ENCODE measurements around the gene STK16. TPM values are rescaled to one million over a fixed set of nuclear protein-coding genes. Genes with fewer than 3 reads are reported as not detected.
"Not testable (repeated sequence)": the region's sequence is repeated elsewhere in the genome, so short reads cannot be mapped to it uniquely, and the experiment has no call there.

Gene STK16, protein sequence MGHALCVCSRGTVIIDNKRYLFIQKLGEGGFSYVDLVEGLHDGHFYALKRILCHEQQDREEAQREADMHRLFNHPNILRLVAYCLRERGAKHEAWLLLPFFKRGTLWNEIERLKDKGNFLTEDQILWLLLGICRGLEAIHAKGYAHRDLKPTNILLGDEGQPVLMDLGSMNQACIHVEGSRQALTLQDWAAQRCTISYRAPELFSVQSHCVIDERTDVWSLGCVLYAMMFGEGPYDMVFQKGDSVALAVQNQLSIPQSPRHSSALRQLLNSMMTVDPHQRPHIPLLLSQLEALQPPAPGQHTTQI
- 16.4 TPM for total RNA-seq
- long read RNA-seq, partial matches to known transcripts = 0 of 6 reads
- long read RNA-seq, other reads (novel, unspliced or antisense) = 0 of 6 reads

DNA sequence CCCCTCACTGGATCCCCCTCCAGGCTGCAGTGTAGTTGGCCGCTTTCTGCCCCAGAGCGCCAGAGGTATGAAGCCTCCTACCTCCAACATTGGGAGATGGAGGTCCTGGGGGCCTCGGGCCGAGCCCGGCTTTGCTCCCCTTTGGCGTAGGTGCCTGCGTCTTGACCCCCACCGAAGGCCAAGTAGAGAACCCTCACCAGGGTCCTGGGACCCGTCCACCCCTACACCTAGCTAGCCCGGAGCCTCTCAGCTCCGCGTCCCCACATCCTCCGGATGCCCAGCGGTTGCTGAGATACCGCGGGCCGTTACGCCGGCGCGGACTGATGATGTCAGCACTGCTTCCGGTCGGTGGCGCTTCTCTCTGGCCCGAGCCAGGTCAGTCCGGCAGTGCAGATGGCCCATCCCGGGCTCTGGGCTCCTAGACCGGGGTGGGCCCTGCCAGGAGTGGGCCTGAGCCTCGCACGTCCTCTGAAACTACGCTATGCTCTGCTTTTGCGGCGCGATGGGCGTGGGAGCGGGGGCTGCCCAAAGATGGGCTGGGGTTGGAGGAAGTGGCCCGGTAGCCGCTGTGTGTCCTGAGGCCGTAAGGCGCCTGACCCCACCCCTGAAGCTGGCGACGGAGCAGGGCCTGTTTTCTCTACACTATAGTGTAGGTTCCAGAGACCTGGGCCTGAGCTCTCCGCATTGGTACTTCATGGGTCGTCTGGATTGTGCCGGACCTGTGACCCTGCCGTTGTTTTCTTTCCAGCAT is at the start of gene STK16, which contains the start of gene GLB1L:
TSS of gene STK16 (plus strand) at position 332 of the 751 bp plus-strand sequence. CDS start 521 bp downstream, outside the sequence.
TSS of gene GLB1L (minus strand) at position 297 of the 751 bp plus-strand sequence. CDS start 1,871 bp downstream, outside the sequence.
- ATAC-seq (peak; percentile 93), DNase-seq (peak; percentile 97)
- intact Hi-C loops (cut with micrococcal nuclease) = no loop called here

DNA sequence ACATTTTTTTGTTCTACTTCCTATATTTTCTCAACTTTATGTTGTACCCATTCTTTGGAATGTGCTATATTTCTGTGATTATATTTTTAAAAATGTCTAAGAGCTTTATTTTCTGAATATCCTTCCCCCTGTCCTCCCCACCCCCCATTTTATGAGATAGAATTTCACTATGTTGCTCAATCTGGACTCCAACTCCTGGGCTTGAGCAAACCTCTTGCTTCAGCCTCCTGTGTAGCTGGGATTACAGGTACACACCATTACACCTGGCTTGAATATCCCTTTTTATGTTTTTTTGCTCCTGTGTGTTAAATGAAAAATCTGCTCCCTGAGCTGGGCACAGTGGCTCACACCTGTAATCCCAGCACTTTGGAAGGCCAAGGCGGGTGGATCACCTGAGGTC is 47.9 kb upstream of the STK16 start:
- no peak for ATAC-seq
- intact Hi-C loops (cut with micrococcal nuclease) = no loop called here
- DNase-seq = no peak

DNA sequence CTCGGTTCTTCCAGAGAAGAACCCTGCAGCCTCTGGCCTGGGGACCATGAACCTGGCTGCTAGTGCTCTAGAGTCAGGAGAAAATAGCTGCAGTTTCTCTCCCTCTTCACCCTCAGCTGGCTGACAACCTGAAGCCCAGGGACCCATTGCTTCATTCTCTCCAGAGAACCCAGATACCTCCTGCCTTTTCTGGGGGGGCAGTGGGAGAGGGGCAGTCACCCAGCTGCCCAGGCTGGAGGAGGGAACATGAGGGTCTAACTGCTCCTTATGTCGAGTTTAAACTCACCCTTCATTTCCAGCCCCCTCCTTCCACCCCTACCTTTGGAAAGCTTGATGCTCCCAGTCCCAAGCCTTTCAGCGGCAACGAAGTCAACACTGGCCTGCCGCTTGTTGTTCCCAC is 46.3 kb upstream of the STK16 start:
- intact Hi-C loops (cut with micrococcal nuclease) = no loop called here
- no peak for DNase-seq
- ATAC-seq = no peak

DNA sequence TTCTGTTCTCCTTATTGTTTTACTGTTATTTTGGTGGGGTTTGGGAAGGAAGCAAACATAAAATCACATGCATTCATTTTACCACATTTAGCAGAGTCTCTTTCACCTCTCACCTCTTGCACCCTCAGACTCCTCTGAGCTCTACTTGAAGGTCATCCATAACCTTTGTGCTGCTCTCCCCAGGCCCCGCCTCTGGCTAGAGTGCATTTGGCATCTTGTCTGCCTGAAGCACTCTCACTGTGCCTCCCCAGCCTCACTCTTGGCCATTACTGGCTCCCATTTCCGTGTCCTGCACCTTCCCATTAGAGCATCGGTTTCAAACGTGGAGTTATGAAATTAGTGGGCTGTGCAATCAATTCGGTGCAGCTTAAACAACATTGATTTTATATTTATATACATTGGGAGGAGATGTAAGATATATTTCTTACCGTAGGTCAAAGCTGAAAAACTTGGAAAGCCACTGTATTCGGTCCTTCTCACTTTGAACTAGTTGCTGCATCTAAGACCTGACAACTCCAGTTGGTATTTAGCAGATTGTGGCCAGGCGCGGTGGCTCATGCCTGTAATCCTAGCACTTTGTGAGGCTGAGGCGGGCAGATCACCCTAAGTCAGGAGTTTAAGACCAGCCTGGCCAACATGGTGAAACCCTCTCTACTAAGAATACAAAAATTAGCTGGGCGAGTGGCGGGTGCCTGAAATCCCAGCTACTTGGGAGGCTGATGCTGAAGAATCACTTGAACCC is 45.6 kb upstream of the STK16 start:
- ATAC-seq (no peak), DNase-seq (no peak)
- intact Hi-C loops (cut with micrococcal nuclease) = no loop called here

DNA sequence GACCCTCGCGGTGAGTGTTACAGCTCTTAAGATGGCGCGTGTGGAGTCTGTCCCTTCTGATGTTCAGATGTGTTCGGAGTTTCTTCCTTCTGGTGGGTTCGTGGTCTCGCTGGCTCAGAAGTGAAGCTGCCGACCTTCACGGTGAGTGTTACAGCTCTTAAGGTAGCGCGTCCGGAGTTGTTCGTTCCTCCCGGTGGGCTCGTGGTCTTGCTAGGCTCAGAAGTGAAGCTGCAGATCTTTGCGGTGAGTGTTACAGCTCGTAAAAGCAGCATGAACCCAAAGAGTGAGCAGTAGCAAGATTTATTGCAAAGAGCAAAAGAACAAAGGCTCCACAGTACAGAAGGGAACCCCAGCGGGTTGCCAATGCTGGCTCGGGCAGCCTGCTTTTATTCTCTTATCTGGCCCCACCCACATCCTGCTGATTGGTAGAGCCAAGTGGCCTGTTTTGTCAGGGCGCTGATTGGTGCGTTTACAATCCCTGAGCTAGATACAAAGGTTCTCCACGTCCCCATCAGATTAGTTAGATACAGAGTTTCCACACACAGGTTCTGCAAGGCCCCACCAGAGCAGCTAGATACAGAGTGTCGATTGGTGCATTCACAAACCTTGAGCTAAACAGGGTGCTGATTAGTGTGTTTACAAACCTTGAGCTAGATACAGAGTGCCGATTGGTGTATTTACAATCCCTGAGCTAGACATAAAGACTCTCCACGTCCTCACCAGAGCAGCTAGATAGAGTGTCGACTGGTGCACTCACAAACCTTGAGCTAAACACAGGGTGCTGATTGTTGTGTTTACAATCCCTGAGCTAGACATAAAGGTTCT is 44.6 kb upstream of the STK16 start:
- DNase-seq; ATAC-seq; intact Hi-C loops (cut with micrococcal nuclease): not testable (repeated sequence)

DNA sequence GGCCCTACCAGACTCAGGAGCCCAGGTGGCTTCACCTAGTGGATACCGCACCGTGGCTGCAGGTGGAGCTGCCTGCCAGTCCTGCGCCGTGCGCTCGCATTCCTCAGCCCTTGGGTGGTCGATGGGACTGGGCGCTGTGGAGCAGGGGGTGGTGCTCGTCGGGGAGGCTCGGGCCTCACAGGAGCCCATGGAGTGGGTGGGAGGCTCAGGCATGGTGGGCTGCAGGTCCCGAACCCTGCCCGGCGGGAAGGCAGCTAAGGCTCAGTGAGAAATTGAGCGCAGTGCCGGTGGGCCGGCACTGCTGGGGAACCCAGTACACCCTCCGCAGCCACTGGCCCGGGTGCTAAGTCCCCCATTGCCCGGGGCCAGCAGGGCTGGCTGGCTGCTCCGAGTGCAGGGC is 43.9 kb upstream of the STK16 start:
- intact Hi-C loops (cut with micrococcal nuclease) = not testable (repeated sequence)

DNA sequence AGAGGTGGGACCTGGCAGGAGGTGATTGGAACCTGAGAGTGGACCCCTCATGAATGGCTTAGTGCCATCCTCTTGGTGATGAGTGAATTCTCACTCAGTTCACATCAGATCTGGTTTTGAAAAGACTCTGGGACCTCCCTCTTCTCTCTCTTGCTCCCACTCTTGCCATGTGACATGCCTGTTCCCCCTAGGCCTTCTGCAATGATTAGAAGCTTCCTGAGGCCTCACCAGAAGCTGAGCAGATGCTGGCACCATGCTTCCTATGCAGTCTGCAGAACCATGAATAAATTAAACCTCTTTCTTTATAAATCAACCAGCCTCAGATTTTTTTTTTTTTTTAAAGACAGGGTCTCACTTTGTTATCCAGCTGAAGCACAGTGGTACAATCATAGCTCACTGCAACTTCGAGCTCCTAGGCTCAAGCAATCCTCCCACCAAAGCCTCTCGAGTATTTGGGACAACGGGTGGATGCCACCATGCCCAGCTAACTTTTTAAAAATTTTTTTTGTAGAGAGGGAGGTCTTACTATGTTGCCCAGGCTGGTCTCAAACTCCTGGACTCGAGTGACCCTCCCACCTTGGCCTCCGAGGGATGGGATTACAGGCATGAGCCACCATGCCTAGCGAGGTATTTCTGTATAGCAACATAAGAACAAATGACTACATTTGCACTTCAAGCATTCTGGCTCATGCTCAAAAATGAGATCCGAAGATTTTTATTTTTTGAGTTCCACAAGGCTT is 40.7 kb upstream of the STK16 start:
- ATAC-seq = no peak
- intact Hi-C loops (cut with micrococcal nuclease) = no loop called here
- DNase-seq = no peak

More for the DNA sequence above, 43.9 kb upstream of the STK16 start:
- not testable (repeated sequence) for DNase-seq, ATAC-seq

DNA sequence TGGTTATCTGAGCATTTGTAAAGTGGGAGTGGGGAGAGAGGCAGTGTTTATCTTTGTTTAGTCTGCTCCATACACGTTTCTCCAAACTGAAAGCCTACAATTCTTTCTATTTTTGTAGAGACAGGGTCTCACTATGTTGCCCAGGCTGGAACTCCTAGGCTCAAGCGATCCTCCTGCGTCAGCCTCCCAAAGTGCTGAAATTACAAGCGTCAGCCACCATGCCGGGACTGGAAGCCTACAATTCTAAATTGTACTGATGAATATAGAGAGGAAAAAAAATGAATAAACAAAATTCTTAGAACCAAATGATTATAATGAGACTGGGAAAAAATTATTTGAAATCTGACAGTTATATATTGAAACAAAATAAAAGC is 40.1 kb upstream of the STK16 start:
- ATAC-seq = no peak

DNA sequence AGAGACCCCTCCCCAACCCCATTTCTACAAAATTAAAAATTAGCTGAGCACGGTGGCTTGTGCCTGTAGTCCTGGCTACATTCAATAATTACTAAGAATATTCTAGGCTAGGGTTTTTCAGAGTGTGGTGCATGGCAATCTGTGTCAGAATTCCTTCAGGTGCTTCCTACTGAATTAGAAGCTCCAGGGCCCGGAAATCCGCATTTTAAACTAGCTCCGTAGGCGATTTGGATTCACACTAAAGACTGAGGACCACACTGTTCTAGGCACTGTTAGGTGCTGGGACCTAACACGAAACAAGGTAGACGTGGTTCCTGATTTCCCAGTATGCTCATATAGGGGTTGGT is 39.3 kb upstream of the STK16 start:
- intact Hi-C loops (cut with micrococcal nuclease) = no loop called here
- no peak for ATAC-seq
- DNase-seq = no peak

More for the DNA sequence above, 40.1 kb upstream of the STK16 start:
- intact Hi-C loops (cut with micrococcal nuclease) = no loop called here
- no peak for DNase-seq

DNA sequence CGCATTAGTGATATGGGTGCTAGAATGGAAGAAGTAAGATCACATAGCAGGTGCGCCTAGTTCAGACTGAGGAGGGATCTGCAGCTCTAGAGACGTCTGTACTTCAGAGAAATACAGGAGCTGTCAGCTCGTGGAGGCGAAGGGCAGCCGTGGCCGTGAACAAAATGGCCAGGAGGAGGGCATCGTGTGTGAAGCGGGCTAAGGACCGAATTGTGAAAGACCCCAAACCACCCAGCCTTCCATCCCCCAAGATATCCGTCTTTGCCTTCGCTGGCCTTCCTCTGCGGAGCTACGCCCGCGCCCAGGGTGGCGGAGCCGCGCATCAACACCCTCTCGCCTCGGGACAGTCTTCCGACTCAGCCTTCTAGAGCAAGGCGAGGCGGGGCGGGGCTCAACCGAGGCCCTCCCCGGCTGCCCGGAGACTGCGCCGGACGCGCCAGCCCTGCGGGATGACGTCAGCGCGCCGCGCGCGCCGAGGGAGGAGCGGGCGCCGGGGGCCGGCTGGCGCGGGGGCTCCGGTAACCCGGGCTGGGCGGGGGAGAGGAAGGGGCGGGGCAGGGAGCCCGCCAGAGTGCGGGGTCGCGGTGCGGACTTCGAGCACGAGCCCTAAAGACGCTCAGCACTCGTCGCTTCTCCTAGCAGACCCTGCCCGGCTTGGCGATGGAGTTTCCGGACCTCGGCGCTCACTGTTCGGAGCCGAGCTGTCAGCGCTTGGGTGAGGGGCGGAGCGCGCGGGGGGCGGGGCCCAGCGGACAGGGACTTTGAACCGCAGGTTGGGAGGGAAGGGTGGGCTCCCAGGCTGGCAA is 38.7 kb upstream of the STK16 start, which contains the start of gene ZFAND2B:
TSS of gene ZFAND2B (plus strand) at position 455 of the 806 bp plus-strand sequence. CDS start at position 661, 206 bp downstream.
- intact Hi-C loops (cut with micrococcal nuclease) = no loop called here
- peak; percentile 98 for DNase-seq
- ATAC-seq = peak; percentile 97

DNA sequence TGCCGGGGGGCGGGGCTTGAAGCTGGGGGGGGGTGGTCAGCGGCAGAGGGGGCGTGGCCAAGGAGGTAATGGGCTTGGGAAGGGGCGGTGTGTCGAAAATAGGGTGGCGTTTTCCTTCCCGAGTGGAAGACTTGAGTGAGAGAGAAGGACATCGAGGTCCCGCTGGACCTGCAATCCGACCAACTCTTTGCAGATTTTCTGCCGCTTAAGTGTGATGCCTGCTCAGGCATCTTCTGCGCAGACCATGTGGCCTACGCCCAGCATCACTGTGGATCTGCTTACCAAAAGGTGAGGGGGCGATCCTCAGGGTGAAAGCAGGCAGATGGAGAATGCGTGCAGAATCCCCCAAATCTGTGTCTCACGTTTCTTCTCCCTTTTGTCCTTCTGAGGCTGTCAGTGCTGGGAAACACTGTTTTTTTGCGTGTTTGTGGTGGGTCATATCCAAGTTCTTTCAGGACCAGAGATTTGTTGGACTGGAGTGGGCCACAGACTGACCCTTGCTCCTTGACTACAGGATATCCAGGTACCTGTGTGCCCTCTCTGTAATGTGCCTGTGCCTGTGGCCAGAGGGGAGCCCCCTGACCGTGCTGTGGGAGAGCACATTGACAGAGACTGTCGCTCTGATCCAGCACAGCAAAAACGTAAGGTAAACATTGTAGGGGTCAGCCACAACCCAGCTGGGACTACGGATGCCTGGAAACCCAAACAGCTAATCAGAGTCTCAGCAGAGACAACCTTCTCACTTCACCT is 38.0 kb upstream of the STK16 start:
- no peak for ATAC-seq
- intact Hi-C loops (cut with micrococcal nuclease) = no loop called here
- no peak for DNase-seq

DNA sequence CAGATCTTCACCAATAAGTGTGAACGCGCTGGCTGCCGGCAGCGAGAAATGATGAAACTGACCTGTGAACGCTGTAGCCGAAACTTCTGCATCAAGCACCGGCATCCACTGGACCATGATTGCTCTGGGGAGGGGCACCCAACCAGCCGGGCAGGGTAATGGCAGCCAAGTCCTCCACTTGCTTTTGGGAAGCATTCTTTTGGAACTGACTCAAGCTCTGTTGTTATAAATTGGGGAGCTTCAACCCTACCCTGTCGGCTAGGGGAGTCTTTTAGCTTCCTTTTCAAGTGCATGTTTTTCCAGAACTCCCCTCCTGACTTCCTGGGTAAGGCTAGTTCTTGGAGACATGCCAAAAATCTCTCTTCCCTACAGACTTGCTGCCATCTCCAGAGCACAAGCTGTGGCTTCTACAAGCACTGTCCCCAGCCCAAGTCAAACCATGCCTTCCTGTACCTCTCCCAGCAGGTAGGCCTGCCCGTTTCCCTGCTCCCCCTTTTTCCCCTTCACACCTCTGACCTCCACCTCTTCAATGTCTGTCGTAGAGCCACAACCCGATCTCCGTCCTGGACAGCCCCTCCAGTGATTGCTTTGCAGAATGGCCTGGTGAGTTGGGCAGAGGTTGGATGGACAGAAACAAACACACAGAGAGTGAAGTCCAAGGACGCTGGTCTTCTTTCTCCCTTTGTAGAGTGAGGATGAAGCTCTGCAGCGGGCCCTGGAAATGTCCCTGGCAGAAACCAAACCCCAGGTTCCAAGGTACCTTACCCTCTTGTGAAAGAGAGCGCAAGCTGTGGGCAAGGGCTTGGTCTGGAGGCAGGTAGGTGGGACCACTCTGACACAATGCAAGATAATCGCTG is 37.2 kb upstream of the STK16 start:
- no peak for ATAC-seq
- intact Hi-C loops (cut with micrococcal nuclease) = no loop called here
- DNase-seq = no peak

DNA sequence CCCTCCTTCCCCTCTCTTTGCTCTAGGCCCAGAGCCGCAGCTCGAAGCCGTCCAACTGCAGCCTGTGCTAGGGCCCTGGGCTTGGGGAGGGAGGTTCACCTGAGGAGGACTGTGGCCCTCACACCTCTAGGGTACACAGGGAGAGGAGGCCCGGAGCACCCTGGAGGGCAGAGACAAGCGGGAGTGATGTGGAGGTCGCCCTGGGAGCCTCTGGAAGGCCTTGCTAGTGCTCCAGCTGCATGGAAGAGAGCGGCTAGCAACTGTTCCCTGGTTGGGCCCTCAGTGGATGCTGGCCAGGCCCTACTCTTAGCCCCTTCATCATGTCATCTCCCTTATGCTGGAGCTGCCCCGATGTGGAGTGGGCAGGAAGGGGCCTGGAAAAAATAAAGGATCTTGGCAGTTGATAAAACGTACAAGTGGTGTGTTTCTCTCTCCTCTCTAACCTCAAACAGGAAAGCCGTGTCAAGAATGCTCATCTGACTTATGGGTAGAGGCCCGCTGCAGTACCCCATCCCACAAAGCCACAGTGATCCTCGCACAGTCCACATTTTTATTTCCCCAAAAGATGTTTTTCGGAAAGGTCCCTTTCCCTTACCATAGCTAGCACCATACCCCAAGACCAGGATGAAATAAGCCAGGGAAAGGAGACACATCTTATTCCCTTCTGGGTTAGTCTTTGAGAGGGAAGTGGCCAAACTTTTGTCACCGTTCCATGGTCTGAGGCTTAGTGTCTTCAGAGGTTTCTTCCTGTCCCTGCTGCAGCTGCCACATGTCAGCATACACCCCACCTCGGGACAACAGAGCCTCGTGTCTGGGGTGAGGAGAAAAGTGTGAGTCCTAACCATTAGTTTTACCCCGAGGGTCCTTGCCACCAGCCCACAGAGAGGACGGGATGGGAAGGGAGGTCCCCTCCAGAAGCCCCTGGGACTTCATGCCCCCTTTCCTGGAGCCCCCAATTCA is 35.8 kb upstream of the STK16 start:
- no peak for DNase-seq
- intact Hi-C loops (cut with micrococcal nuclease) = no loop called here
- ATAC-seq = no peak

DNA sequence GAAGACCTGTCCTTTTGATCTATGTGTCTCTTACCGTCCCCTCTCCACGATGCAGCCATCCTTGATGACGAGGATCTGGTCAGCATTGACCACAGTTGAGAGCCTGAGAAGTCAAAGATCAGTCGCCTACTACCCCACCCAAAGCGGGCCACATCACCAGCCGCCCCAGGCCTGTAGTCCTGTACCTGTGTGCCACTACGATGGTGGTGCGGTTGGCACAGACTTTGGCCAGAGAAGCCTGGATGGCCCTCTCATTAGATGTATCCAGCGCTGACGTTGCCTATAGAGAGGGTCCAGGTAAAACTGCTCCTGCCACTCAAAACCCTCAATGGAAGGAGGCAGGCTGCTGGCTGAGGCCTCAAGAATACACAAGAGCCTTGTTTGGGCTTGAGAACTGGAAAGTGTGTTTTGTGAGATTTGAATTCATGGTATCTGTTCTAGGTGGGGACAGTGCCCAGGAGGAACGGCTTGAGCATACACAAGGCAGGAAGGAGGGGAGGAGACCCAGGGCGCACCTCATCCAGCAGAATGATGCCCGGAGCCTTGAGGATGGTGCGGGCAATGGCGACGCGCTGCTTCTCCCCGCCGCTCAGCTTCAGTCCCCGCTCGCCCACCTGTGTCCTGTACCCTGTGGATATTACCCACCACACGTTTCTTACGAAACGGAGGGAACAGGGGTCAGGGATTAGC is 34.9 kb upstream of the STK16 start:
- intact Hi-C loops (cut with micrococcal nuclease) = no loop called here
- no peak for DNase-seq
- no peak for ATAC-seq
